Measurements from ENCODE around the gene PDE4D.

GRCh38 chr5:59327191-59327980 is 566.1 kb downstream of the PDE4D start:
- TF ChIP-seq CTCF (conservative IDR thresholded peaks at IDR 0.05; ENCODE audit: low read depth, low read length), result no peak
- TF ChIP-seq FOS (IDR thresholded peaks at IDR 0.05; ENCODE audit: low read depth, low read length), result no peak
- no peak for TF ChIP-seq POLR2A (IDR thresholded peaks at IDR 0.05; ENCODE audit: low read depth, low read length)
- no peak for TF ChIP-seq MXI1 (IDR thresholded peaks at IDR 0.05; ENCODE audit: borderline replicate concordance, low read depth, low read length)

Data from IMR-90 (cell line).